ENCODE measurements around the gene MTAP. TPM values are rescaled to one million over a fixed set of nuclear protein-coding genes. Genes with fewer than 3 reads are reported as not detected.

Gene MTAP
- total RNA-seq, 2 experiments from 2014 or later, result 43.4 to 44.9 TPM

- Mint-ChIP-seq H3K27ac (no peak overlapping the region), H3K9me3 (no peaks in the 10 kb centered on the region), H3K27me3 (no peaks in the 10 kb centered on the region), H3K36me3 (ENCODE audit: low read depth) (peaks cover 77% of the 10 kb centered on the region), H3K4me3 (no peak overlapping the region), H3K4me1 (peaks cover 39% of the 10 kb centered on the region)
- no peak for DNase-seq
- ChIA-PET POLR2A (no interaction called here), CTCF (interaction anchor here (1.7 kb wide), 1 partner anchor 175 kb away, joined by 4 read pairs; the partner anchor contains the start of gene CDKN2B)
Observed at GRCh38 chr9:21833090-21833801, 30.8 kb downstream of the MTAP start.

- ChIA-PET POLR2A (interaction anchor here (1.3 kb wide), 1 partner anchor 31 kb away, joined by 4 read pairs; no protein-coding TSS in a partner anchor), CTCF (interaction anchor here (1.5 to 1.7 kb wide), 2 partner anchors 22 to 174 kb away, joined by 4 to 6 read pairs; partner anchors contain the start of gene CDKN2B)
- no peak overlapping the region for H3K4me3 Mint-ChIP-seq
- no peaks in the 10 kb centered on the region for H3K9me3 Mint-ChIP-seq
- no peak overlapping the region for H3K27ac Mint-ChIP-seq
- H3K27me3 Mint-ChIP-seq, result no peaks in the 10 kb centered on the region
- H3K36me3 Mint-ChIP-seq (ENCODE audit: low read depth), result peaks cover 85% of the 10 kb centered on the region
- DNase-seq, result no peak
- H3K4me1 Mint-ChIP-seq, result peaks cover 32% of the 10 kb centered on the region
Observed at GRCh38 chr9:21835121-21835520, 32.7 kb downstream of the MTAP start.

- POLR2A ChIA-PET, result interaction anchor here (0.6 kb wide), 1 partner anchor 101 kb away, joined by 3 read pairs; no protein-coding TSS in a partner anchor
- no peak overlapping the region for H3K4me3 Mint-ChIP-seq
- CTCF ChIA-PET, result interaction anchor here (1.5 kb wide), 2 partner anchors 23 to 172 kb away, joined by 6 read pairs; partner anchors contain the start of gene CDKN2B
- no peak overlapping the region for H3K27ac Mint-ChIP-seq
- no peaks in the 10 kb centered on the region for H3K27me3 Mint-ChIP-seq
- peaks cover 22% of the 10 kb centered on the region for H3K4me1 Mint-ChIP-seq
- peaks cover 8% of the 10 kb centered on the region for H3K9me3 Mint-ChIP-seq
- peaks cover 86% of the 10 kb centered on the region for H3K36me3 Mint-ChIP-seq (ENCODE audit: low read depth)
- no peak for DNase-seq
Observed at GRCh38 chr9:21836437-21837161, 34.2 kb downstream of the MTAP start.

- no peak overlapping the region for H3K27ac Mint-ChIP-seq
- H3K4me3 Mint-ChIP-seq, result no peak overlapping the region
- H3K9me3 Mint-ChIP-seq, result peaks cover 14% of the 10 kb centered on the region
- peaks cover 13% of the 10 kb centered on the region for H3K4me1 Mint-ChIP-seq
- H3K27me3 Mint-ChIP-seq, result no peaks in the 10 kb centered on the region
- peaks cover 89% of the 10 kb centered on the region for H3K36me3 Mint-ChIP-seq (ENCODE audit: low read depth)
- DNase-seq, result no peak
- CTCF ChIA-PET, result interaction anchor here (1.4 kb wide), 1 partner anchor 24 kb away, joined by 3 read pairs; no protein-coding TSS in a partner anchor
- POLR2A ChIA-PET, result no interaction called here
Observed at GRCh38 chr9:21837501-21837900, 35.1 kb downstream of the MTAP start.

- Mint-ChIP-seq H3K9me3 (peaks cover 31% of the 10 kb centered on the region), H3K4me3 (no peak overlapping the region), H3K36me3 (ENCODE audit: low read depth) (peaks cover 84% of the 10 kb centered on the region), H3K27me3 (no peaks in the 10 kb centered on the region), H3K4me1 (peaks cover 2% of the 10 kb centered on the region), H3K27ac (no peak overlapping the region)
- ChIA-PET POLR2A (no interaction called here), CTCF (no interaction called here)
- DNase-seq, result no peak
Observed at GRCh38 chr9:21840647-21841046, 38.2 kb downstream of the MTAP start.

- ChIA-PET CTCF (no interaction called here), POLR2A (no interaction called here)
- no peak for DNase-seq
- Mint-ChIP-seq H3K36me3 (ENCODE audit: low read depth) (peaks cover 83% of the 10 kb centered on the region), H3K27me3 (no peaks in the 10 kb centered on the region), H3K4me3 (no peak overlapping the region), H3K4me1 (peaks cover 4% of the 10 kb centered on the region), H3K9me3 (peaks cover 36% of the 10 kb centered on the region), H3K27ac (no peak overlapping the region)
Observed at GRCh38 chr9:21841133-21841532, 38.7 kb downstream of the MTAP start.

GRCh38 chr9:21848615-21849014, 46.2 kb downstream of the MTAP start:
- Mint-ChIP-seq H3K9me3 (peaks cover 44% of the 10 kb centered on the region), H3K27ac (no peak overlapping the region)
- CTCF ChIA-PET, result no interaction called here

GRCh38 chr9:21852754-21853153, 50.3 kb downstream of the MTAP start:
- no peak overlapping the region for H3K4me3 Mint-ChIP-seq
- peaks cover 72% of the 10 kb centered on the region for H3K36me3 Mint-ChIP-seq (ENCODE audit: low read depth)
- DNase-seq, result no peak
- H3K9me3 Mint-ChIP-seq, result peaks cover 10% of the 10 kb centered on the region
- H3K4me1 Mint-ChIP-seq, result peaks cover 27% of the 10 kb centered on the region
- ChIA-PET CTCF (no interaction called here), POLR2A (interaction anchor here (1.2 kb wide), 1 partner anchor 11 kb away, joined by 4 read pairs; no protein-coding TSS in a partner anchor)
- H3K27ac Mint-ChIP-seq, result no peak overlapping the region
- no peaks in the 10 kb centered on the region for H3K27me3 Mint-ChIP-seq

More at GRCh38 chr9:21848615-21849014, 46.2 kb downstream of the MTAP start:
- Mint-ChIP-seq H3K4me3 (no peak overlapping the region), H3K4me1 (peaks cover 22% of the 10 kb centered on the region), H3K36me3 (ENCODE audit: low read depth) (peaks cover 69% of the 10 kb centered on the region), H3K27me3 (no peaks in the 10 kb centered on the region)
- DNase-seq, result no peak
- POLR2A ChIA-PET, result no interaction called here

GRCh38 chr9:21853414-21853813, 51.0 kb downstream of the MTAP start:
- H3K27me3 Mint-ChIP-seq, result no peaks in the 10 kb centered on the region
- H3K4me1 Mint-ChIP-seq, result peaks cover 27% of the 10 kb centered on the region
- H3K36me3 Mint-ChIP-seq (ENCODE audit: low read depth), result peaks cover 72% of the 10 kb centered on the region
- no peak overlapping the region for H3K27ac Mint-ChIP-seq
- DNase-seq, result no peak
- H3K9me3 Mint-ChIP-seq, result peaks cover 5% of the 10 kb centered on the region
- POLR2A ChIA-PET, result interaction anchor here (1.2 kb wide), 2 partner anchors 11 to 212 kb away, joined by 3 to 4 read pairs; no protein-coding TSS in a partner anchor
- no peak overlapping the region for H3K4me3 Mint-ChIP-seq
- CTCF ChIA-PET, result interaction anchor here (1.3 kb wide), 1 partner anchor 155 kb away, joined by 3 read pairs; no protein-coding TSS in a partner anchor

- H3K4me1 Mint-ChIP-seq, result peaks cover 27% of the 10 kb centered on the region
- CTCF ChIA-PET, result interaction anchor here (0.7 to 1.3 kb wide), 2 partner anchors 154 to 265 kb away, joined by 3 read pairs; no protein-coding TSS in a partner anchor
- no peak overlapping the region for H3K27ac Mint-ChIP-seq
- DNase-seq, result no peak
- H3K27me3 Mint-ChIP-seq, result no peaks in the 10 kb centered on the region
- H3K4me3 Mint-ChIP-seq, result no peak overlapping the region
- no peaks in the 10 kb centered on the region for H3K9me3 Mint-ChIP-seq
- H3K36me3 Mint-ChIP-seq (ENCODE audit: low read depth), result peaks cover 72% of the 10 kb centered on the region
- POLR2A ChIA-PET, result interaction anchor here (0.8 to 1.2 kb wide), 3 partner anchors 10 to 211 kb away, joined by 3 to 4 read pairs (median 3); no protein-coding TSS in a partner anchor
Observed at GRCh38 chr9:21854119-21854518, 51.7 kb downstream of the MTAP start.

- no peak for DNase-seq
- Mint-ChIP-seq H3K27ac (no peak overlapping the region), H3K27me3 (no peaks in the 10 kb centered on the region), H3K36me3 (ENCODE audit: low read depth) (peaks cover 74% of the 10 kb centered on the region), H3K4me1 (peaks cover 27% of the 10 kb centered on the region), H3K4me3 (no peak overlapping the region), H3K9me3 (no peaks in the 10 kb centered on the region)
- ChIA-PET CTCF (interaction anchor here (1.3 kb wide), 1 partner anchor 153 kb away, joined by 3 read pairs; no protein-coding TSS in a partner anchor), POLR2A (interaction anchor here (0.8 to 1.2 kb wide), 2 partner anchors 141 to 211 kb away, joined by 3 read pairs; no protein-coding TSS in a partner anchor)
Observed at GRCh38 chr9:21854594-21854993, 52.2 kb downstream of the MTAP start.

GRCh38 chr9:21856301-21857094, 54.1 kb downstream of the MTAP start:
- CTCF ChIA-PET, result no interaction called here
- POLR2A ChIA-PET, result interaction anchor here (1.3 kb wide), 1 partner anchor 13 kb away, joined by 3 read pairs; no protein-coding TSS in a partner anchor

More at GRCh38 chr9:21856301-21857094, 54.1 kb downstream of the MTAP start:
- peaks cover 81% of the 10 kb centered on the region for H3K36me3 Mint-ChIP-seq (ENCODE audit: low read depth)
- H3K27ac Mint-ChIP-seq, result no peak overlapping the region
- H3K4me1 Mint-ChIP-seq, result peaks cover 25% of the 10 kb centered on the region
- H3K9me3 Mint-ChIP-seq, result no peaks in the 10 kb centered on the region
- H3K4me3 Mint-ChIP-seq, result no peak overlapping the region
- H3K27me3 Mint-ChIP-seq, result no peaks in the 10 kb centered on the region
- no peak for DNase-seq

Data from activated CD4-positive, alpha-beta memory T cell treated with anti-CD3 and anti-CD28 coated beads, Interleukin-2, amount 10 ng/mL, durations not matched to agents 7 days and 5 days (primary cell).